Loucy (cell line): ENCODE data around the gene EFNA4.

ENCODE experiments used
- EZH2phosphoT487 ChIP-seq: fragments of 200-600 bp; IDR thresholded peaks from 2 replicates; pipeline ENCODE4 v1.6.1; 2018; ENCODE audit warnings: antibody characterized with exemption, mild to moderate bottlenecking, moderate library complexity, borderline replicate concordance
- TF ChIP-seq, protein P1 (sequence below): fragments of 200-600 bp; sonication (generic); conservative IDR thresholded peaks from 2 replicates; pipeline ENCODE4 v1.5.1; 2014; ENCODE audit warnings: mild to moderate bottlenecking, antibody characterized with exemption, low read length

GRCh38 chr1:155091071-155092051 lies 27.8 kb downstream of the EFNA4 start:
- TF ChIP-seq, protein P1, sequence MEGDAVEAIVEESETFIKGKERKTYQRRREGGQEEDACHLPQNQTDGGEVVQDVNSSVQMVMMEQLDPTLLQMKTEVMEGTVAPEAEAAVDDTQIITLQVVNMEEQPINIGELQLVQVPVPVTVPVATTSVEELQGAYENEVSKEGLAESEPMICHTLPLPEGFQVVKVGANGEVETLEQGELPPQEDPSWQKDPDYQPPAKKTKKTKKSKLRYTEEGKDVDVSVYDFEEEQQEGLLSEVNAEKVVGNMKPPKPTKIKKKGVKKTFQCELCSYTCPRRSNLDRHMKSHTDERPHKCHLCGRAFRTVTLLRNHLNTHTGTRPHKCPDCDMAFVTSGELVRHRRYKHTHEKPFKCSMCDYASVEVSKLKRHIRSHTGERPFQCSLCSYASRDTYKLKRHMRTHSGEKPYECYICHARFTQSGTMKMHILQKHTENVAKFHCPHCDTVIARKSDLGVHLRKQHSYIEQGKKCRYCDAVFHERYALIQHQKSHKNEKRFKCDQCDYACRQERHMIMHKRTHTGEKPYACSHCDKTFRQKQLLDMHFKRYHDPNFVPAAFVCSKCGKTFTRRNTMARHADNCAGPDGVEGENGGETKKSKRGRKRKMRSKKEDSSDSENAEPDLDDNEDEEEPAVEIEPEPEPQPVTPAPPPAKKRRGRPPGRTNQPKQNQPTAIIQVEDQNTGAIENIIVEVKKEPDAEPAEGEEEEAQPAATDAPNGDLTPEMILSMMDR: peak; percentile 95
- no peak for TF ChIP-seq EZH2phosphoT487
